ENCODE measurements around the gene CLRN2.

CLRN2 gene

DNA sequence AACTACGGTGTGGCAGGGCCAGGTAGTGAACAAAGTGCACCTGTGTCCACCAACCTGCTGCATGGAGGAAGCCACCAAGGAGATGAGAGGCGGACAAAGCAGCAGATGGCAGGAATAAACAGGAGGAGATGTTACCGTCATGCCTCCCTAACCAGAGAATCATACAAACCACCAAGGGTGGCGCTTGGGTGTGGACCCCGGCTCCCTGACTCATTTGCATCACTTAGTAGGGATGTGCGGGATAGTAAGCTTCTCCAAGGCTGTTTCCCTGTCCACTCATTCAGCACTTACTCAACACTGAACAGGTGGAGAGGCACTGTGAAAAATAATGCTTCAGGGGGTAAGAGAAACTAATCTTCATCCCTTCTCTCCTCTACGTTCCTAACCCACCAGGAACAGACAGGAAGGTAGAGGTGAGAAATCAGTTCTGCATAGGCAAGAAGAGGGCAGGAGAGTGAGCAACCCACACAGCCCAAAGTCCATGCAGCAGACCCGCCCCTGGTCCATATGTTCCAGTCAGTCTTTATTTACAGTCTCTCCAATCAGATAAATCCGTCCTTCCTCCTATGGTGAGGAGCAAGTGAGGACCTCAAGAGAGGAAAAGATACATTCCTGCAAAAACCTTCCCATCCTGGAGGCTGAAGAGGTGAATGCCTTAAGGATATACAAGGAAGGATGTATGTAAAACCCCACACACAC is 37.0 kb upstream of the CLRN2 start:
- no peak for DNase-seq
- Histone ChIP-seq H3K4me3 (ENCODE audit: low read depth, low read length) (no peak overlapping the region), H3K27me3 (ENCODE audit: insufficient read depth, low read depth, severe bottlenecking) (no peaks in the 10 kb centered on the region), H3K27ac (no peak overlapping the region), H3K9me3 (ENCODE audit: severe bottlenecking) (no peaks in the 10 kb centered on the region), H3K36me3 (no peaks in the 10 kb centered on the region)
- TF ChIP-seq, protein P1, sequence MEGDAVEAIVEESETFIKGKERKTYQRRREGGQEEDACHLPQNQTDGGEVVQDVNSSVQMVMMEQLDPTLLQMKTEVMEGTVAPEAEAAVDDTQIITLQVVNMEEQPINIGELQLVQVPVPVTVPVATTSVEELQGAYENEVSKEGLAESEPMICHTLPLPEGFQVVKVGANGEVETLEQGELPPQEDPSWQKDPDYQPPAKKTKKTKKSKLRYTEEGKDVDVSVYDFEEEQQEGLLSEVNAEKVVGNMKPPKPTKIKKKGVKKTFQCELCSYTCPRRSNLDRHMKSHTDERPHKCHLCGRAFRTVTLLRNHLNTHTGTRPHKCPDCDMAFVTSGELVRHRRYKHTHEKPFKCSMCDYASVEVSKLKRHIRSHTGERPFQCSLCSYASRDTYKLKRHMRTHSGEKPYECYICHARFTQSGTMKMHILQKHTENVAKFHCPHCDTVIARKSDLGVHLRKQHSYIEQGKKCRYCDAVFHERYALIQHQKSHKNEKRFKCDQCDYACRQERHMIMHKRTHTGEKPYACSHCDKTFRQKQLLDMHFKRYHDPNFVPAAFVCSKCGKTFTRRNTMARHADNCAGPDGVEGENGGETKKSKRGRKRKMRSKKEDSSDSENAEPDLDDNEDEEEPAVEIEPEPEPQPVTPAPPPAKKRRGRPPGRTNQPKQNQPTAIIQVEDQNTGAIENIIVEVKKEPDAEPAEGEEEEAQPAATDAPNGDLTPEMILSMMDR (IDR thresholded peaks at IDR 0.05; ENCODE audit: low read depth, low read length): no peak

DNA sequence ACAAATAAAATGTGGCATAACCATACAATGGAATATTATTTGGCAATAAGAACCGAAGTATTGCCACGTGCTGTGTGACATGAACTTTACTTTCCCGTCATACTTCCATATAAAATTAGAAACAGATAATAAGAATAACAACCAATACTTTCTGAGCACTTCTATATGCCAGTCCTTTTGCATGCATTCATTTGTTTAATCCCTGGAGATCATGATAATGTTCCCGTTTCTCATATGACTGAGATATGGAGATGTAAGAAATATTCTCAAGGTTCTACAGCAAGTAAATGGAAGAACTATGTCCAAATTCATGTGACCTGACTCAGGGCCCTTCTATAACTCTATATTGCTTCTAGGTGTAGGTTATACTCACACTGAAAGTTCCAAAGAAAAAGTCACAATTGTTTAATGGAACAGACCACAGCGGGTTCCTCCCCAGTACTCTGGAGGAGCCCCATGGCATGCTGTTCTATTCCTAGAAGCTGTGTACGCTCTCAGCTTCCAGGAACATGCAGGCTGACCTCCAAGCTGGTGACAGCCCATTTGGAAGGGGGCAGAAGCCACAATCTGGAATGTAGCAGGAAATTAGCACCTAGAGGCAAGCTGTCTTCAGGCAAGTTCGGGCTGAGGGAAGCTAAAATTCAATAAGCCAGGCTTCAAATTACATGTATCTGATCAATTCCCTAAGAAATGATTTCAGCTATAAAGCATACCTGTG is 34.6 kb upstream of the CLRN2 start:
- DNase-seq: no peak
- Histone ChIP-seq H3K9me3 (ENCODE audit: severe bottlenecking) (no peaks in the 10 kb centered on the region), H3K27me3 (ENCODE audit: insufficient read depth, low read depth, severe bottlenecking) (no peaks in the 10 kb centered on the region), H3K36me3 (no peaks in the 10 kb centered on the region), H3K4me3 (ENCODE audit: low read depth, low read length) (no peak overlapping the region), H3K27ac (no peak overlapping the region)
- TF ChIP-seq, protein P1 (IDR thresholded peaks at IDR 0.05; ENCODE audit: low read depth, low read length): no peak

DNA sequence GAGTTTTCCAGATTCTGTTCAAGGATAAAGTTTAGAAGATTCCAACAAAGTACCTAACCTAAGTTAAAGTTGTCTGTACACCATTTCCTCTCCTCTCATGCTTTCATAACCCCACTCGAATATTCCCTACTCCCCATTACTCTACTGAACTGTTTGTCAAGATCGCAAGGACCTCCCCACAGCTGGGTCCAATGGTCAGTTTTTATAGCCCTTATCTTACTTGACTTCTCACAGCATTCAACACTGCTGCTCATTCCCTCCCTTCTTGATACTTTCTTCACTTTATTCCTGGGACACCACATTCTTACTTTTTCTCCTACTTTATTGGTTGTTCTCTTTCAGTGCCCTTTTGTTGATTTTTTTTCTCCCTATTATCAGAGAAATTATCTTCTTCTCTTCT is 34.0 kb upstream of the CLRN2 start:
- H3K9me3 ChIP-seq (ENCODE audit: severe bottlenecking): no peaks in the 10 kb centered on the region
- no peak for DNase-seq
- H3K27ac ChIP-seq: no peak overlapping the region
- no peaks in the 10 kb centered on the region for H3K36me3 ChIP-seq
- TF ChIP-seq, protein P1 (IDR thresholded peaks at IDR 0.05; ENCODE audit: low read depth, low read length): no peak
- no peaks in the 10 kb centered on the region for H3K27me3 ChIP-seq (ENCODE audit: insufficient read depth, low read depth, severe bottlenecking)
- H3K4me3 ChIP-seq (ENCODE audit: low read depth, low read length): no peak overlapping the region

DNA sequence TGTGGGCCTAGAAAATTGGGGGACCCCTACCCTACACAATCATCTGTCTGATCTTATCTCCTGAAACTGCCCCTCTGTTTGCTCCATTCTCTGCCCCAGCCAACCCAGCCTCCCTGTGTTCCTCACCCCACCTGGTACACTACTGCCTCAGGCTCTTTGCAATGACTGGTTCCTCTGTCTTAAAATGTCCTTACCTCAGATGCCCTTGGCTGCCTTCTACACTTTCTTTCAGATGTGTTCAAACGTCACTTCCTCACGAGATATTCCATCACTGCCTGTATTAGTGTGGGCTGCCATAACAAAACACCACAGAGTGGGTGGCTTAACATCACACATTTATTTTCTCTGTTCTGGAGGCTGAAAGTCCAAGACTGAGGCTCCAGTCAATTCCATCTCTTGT is 32.2 kb upstream of the CLRN2 start:
- Histone ChIP-seq H3K27ac (no peak overlapping the region), H3K9me3 (ENCODE audit: severe bottlenecking) (no peaks in the 10 kb centered on the region), H3K4me3 (ENCODE audit: low read depth, low read length) (no peak overlapping the region), H3K36me3 (peaks cover 3% of the 10 kb centered on the region), H3K27me3 (ENCODE audit: insufficient read depth, low read depth, severe bottlenecking) (no peaks in the 10 kb centered on the region)
- TF ChIP-seq, protein P1 (IDR thresholded peaks at IDR 0.05; ENCODE audit: low read depth, low read length): no peak
- DNase-seq: no peak

DNA sequence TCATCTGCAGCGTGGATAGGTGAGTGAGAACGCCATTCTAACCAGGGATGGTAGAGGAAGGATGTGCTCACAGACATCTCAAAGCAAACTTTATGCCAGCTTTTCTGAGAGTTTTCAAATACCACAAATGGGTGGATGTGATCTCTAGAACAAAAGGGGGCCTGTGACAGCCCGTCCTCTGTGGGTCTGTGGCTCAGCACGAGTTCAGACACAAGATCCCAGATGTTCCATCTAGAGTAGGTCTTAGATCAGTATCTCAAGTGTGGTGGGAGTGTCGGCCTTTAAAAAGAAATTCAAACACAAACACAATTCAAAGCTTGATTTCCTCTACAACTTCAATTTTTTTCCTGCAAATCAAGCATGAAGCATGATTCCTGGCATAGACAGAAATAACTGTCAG is 25.8 kb upstream of the CLRN2 start:
- H3K27ac ChIP-seq: no peak overlapping the region
- TF ChIP-seq, protein P1 (IDR thresholded peaks at IDR 0.05; ENCODE audit: low read depth, low read length): no peak

More for the DNA sequence above, 25.8 kb upstream of the CLRN2 start:
- no peak for DNase-seq
- Histone ChIP-seq H3K9me3 (ENCODE audit: severe bottlenecking) (no peaks in the 10 kb centered on the region), H3K27me3 (ENCODE audit: insufficient read depth, low read depth, severe bottlenecking) (no peaks in the 10 kb centered on the region), H3K4me3 (ENCODE audit: low read depth, low read length) (no peak overlapping the region), H3K36me3 (peaks cover 32% of the 10 kb centered on the region)
